Right hindlimb (tissue), 1 donor: ENCODE data around the gene PRR36.

Experiments
- DNase-seq: peaks from one replicate; pipeline ENCODE4 v3.0.0-alpha.2; 2018

Gene PRR36

DNA sequence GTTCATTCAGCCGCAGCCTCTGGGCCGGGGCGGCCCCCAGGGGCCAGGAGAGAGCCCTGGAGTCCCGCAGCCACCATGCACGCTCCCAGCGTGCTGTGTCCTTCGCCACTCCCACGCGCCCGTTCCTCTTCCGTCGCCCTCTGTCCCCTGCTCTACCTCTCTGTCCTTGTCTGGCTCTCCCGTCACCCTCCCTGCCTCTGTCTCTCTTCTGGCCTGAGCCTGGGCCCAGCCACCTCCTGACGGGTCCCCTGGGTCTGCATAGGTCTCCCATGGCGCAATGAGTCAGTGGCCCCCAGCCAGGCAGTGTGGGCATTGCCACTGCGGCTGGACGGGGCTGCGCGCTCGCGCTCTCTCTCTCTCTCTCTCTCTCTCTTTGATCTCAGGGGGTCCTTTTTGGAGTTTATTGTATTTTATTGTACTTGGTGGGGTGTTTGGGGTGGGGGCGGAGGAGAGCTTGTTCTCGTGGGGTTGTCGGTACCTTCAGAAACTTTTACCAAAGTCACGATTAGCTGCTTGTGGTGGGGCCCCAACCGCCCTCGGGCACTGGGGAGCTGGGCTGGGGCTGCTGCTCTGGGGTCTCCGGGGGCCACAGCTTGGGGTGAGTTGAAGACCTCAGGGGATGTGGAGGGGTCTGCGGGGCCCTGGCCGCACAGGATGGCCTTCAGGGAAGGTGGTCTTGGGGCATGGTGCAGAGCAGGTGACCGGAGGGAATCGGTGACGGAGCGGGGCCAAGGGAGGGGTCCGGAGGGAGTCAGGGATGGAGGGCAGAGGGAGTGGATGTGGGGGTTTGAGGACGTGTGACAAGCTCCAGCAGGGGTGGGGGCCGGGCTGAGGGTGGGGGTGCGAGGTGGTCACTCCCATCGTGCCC lies 38.7 kb upstream of the PRR36 start:
- no peak for DNase-seq

DNA sequence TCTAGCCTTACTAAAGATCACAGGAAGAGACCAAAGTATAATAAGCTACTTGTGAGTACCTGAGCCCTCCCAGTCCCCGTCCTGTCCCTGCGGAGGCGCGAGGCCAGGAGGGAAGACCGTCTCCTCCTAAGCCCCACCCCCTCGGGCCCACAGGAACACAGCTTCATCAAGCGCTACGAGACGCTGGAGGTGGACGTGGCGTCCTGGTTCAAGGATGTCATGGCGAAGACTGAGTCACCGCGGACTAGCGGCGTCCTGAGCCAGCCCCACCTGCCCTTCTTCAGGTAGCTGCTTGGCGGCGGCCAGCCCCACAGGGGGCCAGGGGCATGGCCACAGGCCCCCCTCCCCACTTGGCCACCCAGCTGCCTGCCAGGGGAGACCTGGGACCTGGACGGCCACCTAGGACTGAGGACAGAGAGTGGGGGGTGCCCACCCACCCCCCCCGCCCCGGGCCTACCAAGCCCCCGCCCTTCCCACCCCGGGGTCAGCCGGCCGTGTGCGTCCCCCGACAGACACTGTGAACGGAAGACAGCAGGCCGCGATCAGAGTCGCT lies 38.0 kb upstream of the PRR36 start:
- no peak for DNase-seq

DNA sequence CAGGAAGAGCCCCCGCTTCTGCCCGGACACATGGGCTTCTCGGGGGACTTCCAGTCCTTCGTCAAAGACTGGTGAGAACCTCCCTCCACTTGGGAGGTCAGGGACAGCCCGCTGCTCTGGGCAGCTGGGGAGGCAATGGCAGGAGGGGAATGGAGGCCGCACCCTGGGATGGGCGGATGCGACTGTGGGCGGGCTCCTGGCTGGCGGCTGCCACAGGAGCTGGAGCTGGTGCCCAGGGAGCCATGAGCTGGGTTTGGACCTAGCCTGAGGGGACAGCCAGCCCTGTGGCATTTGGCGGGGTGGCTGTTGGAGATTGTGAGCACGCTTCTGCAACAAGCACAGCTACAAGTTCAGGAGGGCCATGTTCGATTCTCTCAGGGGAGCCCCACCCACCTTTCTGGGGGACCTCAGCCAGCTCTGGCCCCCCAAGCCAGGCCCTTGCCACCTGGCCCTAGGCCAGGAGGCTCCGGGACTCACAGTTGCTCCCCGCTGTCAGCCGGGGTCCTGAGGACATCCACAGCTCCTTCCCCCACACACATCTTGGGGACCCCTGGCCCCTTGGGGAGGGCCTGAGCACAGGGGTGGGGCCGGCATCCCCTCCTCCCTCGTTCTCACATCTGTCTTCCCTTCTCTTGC lies 37.4 kb upstream of the PRR36 start:
- no peak for DNase-seq

DNA sequence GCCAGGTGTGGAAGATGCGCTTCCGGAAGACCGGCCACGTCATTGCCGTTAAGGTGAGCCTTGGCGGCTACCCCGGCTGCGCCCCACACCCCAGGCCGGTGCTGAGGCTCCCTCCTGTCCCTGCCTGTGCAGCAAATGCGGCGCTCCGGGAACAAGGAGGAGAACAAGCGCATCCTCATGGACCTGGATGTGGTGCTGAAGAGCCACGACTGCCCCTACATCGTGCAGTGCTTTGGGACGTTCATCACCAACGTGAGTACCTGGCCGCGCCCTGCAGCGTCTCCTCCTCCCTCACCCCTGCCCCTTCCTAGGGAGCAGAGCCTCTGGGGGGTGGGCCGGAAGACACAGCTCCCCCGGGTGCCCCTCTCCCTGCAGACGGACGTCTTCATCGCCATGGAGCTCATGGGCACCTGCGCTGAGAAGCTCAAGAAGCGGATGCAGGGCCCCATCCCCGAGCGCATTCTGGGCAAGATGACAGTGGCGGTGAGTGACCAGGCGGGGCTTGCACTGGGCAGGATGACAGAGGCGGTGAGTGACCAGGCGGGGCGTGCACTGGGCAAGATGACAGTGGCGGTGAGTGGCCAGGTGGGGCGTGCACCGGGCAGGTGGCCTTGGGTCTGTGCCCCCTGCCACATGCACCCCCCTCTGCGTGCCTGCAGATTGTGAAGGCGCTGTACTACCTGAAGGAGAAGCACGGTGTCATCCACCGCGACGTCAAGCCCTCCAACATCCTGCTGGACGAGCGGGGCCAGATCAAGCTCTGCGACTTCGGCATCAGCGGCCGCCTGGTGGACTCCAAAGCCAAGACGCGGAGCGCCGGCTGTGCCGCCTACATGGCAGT lies 36.4 kb upstream of the PRR36 start:
- DNase-seq, result no peak

DNA sequence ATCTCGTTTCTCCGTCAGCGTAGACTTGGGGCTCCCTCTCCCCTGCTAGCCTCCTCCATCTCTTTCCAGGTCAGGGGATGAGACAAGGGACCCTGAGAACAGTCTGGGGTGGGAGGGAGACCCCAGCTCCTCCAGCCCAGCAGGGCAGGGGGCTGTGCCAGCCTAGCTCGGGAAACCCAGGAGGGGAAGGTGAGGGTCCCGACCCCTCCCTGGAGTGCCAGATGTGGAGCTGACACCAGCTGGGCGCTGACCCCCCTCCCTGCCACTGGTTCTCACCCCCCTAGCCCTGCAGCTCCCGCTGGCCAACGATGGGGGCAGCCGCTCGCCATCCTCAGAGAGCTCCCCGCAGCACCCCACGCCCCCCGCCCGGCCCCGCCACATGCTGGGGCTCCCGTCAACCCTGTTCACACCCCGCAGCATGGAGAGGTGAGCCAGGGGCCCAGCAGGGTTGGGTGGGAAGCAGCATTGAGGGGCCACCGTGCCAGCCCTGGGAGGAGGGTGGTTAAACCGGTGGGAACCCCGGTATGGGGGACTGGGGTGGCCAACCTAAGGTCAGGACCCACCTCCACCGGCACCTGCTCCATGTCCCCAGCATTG lies 35.4 kb upstream of the PRR36 start:
- DNase-seq, result no peak

DNA sequence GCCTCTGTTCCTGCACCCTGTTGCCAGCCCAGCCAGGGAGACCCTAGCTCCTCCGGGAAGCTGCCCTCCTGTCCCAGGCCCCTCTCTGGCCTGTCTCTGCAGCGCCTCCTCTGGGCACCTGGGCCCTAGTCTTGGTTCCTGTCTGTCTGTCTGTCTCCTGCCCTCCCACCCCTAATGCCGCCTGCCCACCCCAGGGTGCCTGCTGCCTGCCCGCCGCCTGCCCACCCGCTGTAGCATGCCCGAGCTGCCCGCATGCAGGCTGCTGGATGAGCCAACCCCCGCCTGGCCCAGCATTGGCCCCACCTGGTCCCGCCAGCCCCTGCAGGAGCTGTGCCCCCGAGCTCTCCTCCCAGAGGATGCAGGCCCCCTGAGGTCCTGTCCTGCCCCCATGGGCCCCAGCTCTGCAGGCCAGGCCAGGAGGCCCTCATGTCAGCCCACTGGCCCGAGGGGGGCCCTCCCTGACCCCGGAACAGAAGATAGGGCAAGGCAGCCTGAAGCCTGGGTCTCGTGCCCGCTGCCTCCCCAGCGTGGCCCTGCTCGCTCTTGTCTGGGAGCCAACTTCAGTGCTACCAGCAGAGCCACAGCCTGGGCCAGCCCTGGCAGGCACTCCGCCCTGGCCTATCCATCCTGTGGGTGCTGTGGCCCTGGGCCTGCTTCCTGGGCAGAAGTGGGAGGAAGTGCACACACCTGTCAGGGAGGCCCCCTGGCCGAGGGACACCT lies 34.7 kb upstream of the PRR36 start:
- DNase-seq, result no peak

DNA sequence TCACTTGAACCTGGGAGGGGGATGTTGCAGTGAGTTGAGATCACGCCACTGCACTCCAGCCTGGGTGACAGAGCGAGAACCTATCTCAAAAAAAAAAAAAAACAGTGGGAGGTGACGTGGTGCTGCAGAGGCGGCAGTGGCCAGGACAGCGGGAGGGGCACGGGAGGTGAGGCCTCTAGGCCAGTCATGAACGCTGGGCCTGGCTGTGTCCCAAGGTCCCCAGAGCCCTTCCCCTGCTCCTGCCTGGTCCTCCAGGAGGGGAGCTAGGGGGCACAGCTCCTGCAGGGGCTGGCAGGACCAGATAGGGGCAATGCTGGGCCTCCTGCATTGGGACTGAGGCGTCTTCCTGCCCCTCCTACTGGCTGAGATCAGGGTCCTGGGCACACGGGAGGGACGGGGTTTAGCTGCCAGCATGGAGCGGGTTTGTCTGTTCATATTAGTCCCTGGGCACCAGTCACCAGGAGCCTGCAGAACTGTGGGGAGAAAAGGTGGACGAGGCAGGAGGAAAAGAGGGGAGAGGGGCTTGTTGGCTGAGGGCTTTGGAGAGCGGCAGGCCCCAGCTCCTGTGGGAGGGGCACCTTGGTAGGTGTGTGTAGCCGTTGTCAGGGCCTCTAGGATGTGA lies 34.0 kb upstream of the PRR36 start:
- DNase-seq, result no peak

DNA sequence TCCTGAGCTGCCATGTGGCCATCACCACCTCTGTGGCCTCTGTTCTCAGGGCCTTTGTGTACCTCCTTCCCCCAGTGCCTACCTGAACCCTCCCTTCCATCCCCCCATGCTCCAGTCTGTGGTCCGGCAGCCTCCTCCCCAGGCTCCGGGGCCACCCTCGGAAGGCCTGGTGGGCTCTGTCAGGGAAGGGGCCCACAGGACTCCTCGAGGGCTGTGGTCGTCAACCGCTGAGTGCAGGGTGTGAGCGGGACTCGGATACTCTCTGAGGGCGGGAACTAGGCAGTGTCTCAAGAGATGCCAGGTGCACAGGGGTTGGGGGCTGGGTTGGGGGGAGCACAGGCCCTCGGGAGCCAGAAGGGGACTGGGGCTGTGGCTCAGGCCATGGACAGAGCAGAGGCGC lies 33.4 kb upstream of the PRR36 start:
- DNase-seq, result no peak

DNA sequence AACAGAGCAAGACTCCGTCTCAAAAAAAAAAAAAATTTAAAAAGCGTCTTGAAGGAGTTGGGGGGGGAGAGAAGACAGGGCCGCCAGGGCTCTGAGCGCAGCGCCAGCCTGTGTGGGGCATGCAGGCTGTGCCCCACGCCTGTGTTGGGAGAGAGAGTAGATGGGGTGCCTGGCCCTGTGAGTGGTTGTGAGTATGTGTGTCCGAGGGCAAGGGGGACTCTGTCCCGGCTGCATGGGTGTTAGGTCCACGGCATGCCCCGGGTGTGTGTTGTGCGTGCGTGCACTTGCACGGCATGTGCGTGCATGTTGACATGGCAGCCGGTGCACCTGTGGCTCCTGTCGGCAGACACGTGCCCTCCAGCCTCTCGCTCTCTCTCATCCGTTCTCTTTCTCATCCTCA lies 32.9 kb upstream of the PRR36 start:
- DNase-seq, result no peak

DNA sequence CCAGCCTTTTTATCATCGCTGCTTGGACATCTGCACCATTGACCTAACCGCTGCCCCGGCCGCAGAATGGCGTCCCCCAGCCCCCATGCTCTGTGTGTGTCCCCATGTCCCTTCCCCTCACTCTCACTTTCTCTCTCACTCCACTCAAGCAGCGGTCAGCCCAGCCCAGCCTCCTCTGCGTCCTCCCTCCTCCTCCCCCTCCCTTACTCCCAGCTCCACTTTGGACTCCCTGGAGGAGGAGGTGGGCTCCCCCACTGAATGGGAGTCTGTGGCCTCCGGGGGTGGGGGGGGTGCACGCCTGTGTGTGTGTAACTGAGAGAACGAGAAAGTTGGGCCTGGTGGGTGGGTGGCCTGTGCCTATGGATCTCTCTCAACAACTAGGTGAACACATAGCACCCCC lies 31.7 kb upstream of the PRR36 start:
- DNase-seq, result no peak

DNA sequence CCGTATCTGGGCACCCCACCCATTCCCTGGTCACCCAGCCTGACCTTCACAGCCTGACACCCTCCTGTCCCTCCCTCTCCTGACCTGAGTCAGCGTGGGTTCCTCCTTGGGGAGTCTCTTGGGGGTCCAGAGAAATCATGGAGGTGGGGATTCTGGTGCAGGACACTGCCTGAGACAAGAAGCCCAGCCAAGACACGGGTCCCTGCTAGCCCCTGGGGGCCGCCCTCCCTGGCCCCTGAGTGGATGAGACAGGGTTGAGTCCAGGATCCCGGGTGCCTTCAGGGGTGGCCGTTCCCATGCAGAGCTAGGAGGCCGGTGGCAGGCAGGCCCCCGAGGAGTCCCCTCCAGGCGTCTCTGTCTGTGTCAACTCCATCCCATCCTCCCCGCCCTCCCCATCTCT lies 31.1 kb upstream of the PRR36 start:
- no peak for DNase-seq

DNA sequence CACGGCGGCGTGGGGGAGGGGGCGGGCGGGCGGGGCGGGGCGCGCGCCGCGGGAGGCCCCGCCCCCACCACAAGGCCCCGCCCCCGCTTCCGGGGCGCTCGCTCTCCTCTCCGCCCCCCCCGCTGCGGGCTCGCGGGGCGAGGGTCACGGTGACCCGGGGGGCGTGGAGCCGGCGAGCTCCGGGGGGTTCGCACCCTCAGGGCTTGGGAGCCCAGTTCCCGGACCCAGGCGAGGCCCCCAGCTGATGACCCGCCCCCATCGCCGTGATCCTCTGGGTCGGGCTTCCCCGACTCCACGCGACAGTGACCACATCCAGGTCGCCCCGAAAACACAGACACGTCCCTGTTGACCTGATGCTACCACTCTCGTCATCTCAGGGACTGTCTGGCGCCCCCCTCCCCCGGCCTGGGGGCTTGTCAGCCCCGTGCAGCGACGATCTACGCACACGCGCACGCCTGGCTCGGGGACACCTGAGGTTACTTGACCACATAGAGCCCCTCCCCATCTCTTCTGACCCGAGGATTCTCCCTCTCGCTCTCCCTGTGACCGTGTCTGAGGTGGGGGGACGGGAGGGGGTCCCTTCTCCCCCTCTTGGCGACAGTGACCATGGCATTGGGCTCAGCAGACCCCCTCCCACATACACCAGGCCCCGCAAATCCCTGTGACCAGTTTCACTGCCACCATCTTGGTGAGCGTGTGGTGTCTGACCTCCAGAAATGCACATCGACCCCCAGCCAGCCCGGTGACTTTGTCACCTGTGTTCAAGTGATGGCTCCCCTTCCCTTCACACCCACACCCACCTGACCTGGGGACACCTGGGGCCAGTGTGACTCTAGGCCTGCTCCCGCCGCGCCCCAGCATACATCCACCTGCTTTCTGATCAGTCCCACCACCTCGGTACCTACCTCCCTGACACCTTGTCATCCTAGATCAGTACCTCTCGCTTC lies 30.2 kb upstream of the PRR36 start:
- peak; percentile 68 for DNase-seq

DNA sequence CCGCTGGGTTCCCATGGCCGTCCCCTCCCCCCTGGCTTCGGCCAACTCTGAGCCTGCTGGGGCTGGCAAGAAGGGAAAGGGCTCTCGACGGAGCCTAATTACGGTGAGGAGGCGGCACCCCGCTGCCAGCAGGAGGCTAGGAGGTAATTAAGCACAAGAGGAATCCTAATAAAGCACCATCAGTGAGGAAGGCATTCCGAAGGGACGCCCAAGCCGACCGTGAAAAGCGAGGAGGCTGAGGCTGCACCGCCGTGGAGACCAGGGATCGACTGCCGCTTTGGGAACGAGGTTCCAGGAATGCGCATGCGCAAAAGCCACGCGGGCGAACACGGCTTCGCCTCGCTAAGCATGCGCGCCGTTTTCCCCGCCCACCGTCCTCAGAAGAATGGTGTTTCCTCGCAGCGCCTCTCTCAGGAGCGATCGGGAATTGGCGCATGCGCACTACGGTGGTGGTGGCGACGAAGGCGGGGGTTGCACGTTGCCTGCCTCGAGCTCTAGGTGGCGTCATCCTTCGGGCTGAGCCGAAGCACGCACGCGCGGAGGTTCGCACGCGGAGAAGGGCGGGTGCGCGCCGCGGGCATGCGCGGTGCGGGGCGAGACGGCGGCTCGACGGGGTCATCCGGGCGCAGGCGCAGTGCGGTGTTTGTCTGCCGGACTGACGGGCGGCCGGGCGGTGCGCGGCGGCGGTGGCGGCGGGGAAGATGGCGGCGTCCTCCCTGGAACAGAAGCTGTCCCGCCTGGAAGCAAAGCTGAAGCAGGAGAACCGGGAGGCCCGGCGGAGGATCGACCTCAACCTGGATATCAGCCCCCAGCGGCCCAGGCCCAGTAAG lies 29.3 kb upstream of the PRR36 start, which contains the start of gene MAP2K7:
Gene MAP2K7 (plus strand): TSS at position 634 of the 830 bp plus-strand sequence. CDS start 68 bp downstream, at position 702.
- peak; percentile 100 for DNase-seq

DNA sequence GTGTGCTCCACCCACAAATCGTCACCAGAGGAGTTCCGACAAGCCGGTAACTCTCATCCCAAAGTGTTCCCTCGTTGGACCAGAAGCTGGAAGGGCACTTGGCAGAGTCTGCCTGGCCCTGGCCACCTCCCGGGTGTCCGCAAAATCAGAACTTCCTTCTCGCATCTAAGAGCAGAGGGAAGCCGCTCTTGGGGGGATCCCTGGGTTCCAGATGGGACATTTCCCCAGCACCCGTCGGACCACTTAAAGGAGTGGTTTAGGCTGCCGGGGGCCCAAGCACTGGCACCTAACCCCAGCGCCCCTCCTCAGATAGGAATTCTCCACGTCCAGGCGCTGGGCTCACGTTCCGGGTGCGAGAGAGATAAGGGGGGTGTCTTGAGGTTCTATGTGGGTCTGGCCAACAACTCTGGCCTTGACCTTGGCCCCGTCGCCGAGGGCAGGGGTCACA lies 28.6 kb upstream of the PRR36 start:
- no peak for DNase-seq

DNA sequence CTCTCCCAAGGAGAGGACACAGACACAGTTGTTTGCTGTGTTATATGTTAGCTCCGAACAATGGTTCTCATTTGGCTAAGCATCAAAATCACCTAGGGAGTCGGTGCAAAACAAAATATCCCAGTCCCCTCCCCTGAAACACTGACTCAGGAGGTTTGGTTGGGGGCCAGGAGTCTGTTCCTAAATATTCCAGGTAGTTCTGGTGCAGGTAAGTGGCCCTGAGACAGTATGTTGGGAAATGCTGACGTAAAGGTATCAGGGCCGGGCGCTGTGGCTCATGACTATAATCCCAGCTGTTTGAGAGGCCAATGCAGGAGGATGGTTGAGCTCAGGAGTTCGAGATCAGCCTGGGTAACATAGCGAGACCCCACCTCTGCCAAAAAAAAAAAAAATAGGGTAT lies 27.1 kb upstream of the PRR36 start:
- no peak for DNase-seq

DNA sequence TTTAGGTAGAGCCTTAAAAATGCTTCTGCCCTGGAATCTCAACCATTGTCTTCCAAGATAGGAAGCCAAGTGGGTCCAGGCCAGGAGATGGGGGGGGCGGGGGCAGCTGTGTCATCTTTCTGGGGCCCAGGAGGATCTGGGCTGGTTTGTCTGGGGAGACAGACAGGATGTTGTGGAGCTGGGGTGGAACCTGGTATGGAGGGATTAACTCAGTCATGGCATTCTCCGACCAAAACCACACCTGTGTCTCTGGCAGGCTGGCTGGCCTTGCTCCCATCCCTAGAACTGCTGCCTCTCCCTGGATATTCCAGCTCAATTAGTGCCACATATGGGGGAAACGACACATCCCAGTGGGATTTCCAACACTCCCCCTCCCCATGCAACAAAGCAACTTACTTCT lies 26.7 kb upstream of the PRR36 start:
- no peak for DNase-seq

DNA sequence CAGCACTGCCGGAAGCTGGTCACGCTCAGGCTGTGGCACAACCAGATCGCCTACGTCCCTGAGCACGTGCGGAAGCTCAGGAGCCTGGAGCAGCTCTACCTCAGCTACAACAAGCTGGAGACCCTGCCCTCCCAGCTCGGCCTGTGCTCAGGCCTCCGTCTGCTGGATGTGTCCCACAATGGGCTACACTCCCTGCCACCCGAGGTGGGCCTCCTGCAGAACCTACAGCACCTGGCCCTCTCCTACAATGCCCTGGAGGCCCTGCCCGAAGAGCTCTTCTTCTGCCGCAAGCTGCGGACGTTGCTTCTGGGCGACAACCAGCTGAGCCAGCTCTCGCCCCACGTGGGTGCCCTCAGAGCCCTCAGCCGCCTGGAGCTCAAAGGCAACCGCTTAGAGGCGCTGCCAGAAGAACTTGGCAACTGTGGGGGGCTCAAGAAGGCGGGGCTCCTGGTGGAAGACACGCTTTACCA lies 26.2 kb upstream of the PRR36 start:
- no peak for DNase-seq

DNA sequence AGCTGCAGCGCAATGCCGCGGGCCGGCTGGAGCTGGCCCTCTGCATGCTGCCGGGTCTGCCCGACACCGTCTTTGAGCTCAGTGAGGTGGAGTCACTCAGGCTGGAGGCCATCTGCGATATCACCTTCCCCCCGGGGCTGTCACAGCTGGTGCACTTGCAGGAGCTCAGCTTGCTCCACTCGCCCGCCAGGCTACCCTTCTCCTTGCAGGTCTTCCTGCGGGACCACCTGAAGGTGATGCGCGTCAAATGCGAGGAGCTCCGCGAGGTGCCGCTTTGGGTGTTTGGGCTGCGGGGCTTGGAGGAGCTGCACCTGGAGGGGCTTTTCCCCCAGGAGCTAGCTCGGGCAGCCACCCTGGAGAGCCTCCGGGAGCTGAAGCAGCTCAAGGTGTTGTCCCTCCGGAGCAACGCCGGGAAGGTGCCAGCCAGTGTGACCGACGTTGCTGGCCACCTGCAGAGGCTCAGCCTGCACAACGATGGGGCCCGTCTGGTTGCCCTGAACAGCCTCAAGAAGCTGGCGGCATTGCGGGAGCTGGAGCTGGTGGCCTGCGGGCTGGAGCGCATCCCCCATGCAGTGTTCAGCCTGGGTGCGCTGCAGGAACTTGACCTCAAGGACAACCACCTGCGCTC lies 25.7 kb upstream of the PRR36 start:
- no peak for DNase-seq

DNA sequence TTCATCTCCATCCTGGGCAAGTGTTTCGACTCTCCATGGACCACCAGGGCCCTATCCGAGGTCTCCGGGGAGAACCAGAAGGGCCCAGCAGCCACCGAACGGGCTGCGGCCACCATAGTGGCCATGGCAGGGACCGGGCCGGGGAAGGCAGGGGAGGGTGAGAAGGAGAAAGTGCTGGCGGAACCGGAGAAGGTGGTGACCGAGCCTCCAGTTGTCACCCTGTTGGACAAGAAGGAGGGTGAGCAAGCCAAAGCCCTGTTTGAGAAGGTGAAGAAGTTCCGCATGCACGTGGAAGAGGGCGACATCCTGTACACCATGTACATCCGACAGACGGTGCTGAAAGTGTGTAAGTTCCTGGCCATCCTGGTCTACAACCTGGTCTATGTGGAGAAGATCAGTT lies 24.8 kb upstream of the PRR36 start:
- no peak for DNase-seq
